DMS114 treated with DMSO at 0.1 percent for 48 hours (cell line): ENCODE measurements around the gene LCMT2.

ENCODE experiments used
- DNase-seq: peaks from one replicate; lab custom pipeline; 2025; ENCODE audit not compliant: unreplicated experiment; lab: John Stamatoyannopoulos, UW

Gene LCMT2

GRCh38 chr15:43276563-43277200, 53.7 kb downstream of the LCMT2 start:
- no peak for DNase-seq

- no peak for DNase-seq
Measured at GRCh38 chr15:43275740-43276562, 54.4 kb downstream of the LCMT2 start.

DNA sequence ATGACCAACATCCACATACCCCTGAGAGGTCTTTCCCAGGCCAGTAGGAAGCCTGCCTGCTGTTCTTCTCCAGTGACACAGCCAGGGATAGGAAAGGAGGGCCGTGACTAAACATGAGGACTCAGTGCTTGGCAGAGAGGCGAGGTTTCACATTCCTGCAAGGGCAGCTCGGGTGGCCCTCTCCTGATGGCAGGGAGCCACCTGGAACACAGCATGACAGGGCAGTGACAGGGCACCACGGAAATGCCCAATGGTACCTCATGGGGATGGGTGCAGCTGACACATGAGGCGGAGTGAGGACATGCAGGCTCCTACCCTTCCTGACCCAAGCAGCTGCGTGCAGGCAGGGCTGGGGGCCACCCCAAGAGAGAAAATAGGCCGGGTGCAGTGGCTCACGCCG, 56.2 kb downstream of the LCMT2 start:
- DNase-seq: no peak
